Measurements from ENCODE around the gene SNX8. TPM values are rescaled to one million over a fixed set of nuclear protein-coding genes. Genes with fewer than 3 reads are reported as not detected.

The SNX8 gene
- total and polyA plus RNA-seq, 2 donors (not counting 3 experiments of a cell fraction or from before 2014, with no cell fraction given): 24.5 to 50.3 TPM

- CTCF ChIA-PET: interaction anchor here (1.9 kb wide), 1 partner anchor 111 kb away, joined by 6 read pairs; no protein-coding TSS in a partner anchor
- Histone ChIP-seq H3K79me2 (ENCODE audit: control insufficient read depth, insufficient read depth, low read length) (peaks cover 71% of the 10 kb centered on the region), H3K27me3 (ENCODE audit: control insufficient read depth in 2 of 2, insufficient read depth in 2 of 2, low read length in 2 of 2) (no peaks in the 10 kb centered on the region), H3K27ac (ENCODE audit: insufficient read depth, low read depth, low read length) (no peak overlapping the region), H3K36me3 (ENCODE audit: control insufficient read depth in 2 of 2, extremely low read depth in 1 of 2, insufficient read depth in 2 of 2, low read length in 2 of 2) (peaks cover 11 to 12% of the 10 kb centered on the region in 2 experiments), H3K9me1 (replicated peaks; ENCODE audit: control insufficient read depth, extremely low read depth, insufficient read depth, low read length) (no peaks in the 10 kb centered on the region), H3K4me1 (ENCODE audit: control insufficient read depth, extremely low read depth, insufficient read depth, low read length) (peaks cover 11% of the 10 kb centered on the region), H3K9ac (replicated peaks; ENCODE audit: extremely low read depth, insufficient read depth, low read length) (no peak overlapping the region), H2AFZ (ENCODE audit: low read depth, low read length) (no peak overlapping the region), H4K20me1 (replicated peaks; ENCODE audit: control insufficient read depth, extremely low read depth, insufficient read depth, low read length) (no peaks in the 10 kb centered on the region), H3K9me3 (replicated peaks; ENCODE audit: control insufficient read depth, insufficient read depth, low read length) (no peaks in the 10 kb centered on the region), H3K4me3 (replicated peaks in 1 of 3; ENCODE audit: insufficient read depth in 1 of 3, low read depth in 1 of 3, low read length in 3 of 3) (no peak overlapping the region), H3K4me2 (ENCODE audit: insufficient read depth, low read length) (no peak overlapping the region)
- no peak for TF ChIP-seq CTCF (IDR thresholded peaks at IDR 0.05; ENCODE audit: extremely low read depth in 1 of 2, insufficient read depth in 1 of 2, low read depth in 1 of 2, low read length in 2 of 2)
- TF ChIP-seq JUN (IDR thresholded peaks at IDR 0.05; ENCODE audit: borderline replicate concordance, insufficient read depth, insufficient read length, low read depth): no peak
- no peak for TF ChIP-seq POLR2A (IDR thresholded peaks at IDR 0.05; ENCODE audit: low read depth, low read length)
- no TSS peak for BruUV-seq (replicated peaks)
- FAIRE-seq: no peak
- no peak for DNase-seq (ENCODE audit: low read depth, low spot score)
- dilution Hi-C loops (cut with MboI; ENCODE audit: extremely low pct_ligation_motif_present, low sequenced_read_pairs): no loop called here
- POLR2A ChIA-PET: no interaction called here
- intact Hi-C loops (cut with micrococcal nuclease): no loop called here
These were observed 44.8 kb upstream of the SNX8 start for GRCh38 chr7:2358968-2359527.

- Histone ChIP-seq H3K9ac (replicated peaks; ENCODE audit: extremely low read depth, insufficient read depth, low read length) (peak overlapping the region; percentile 20), H4K20me1 (replicated peaks; ENCODE audit: control insufficient read depth, extremely low read depth, insufficient read depth, low read length) (no peaks in the 10 kb centered on the region), H3K36me3 (ENCODE audit: control insufficient read depth in 2 of 2, extremely low read depth in 1 of 2, insufficient read depth in 2 of 2, low read length in 2 of 2) (peaks cover 4 to 6% of the 10 kb centered on the region in 2 experiments), H3K4me1 (ENCODE audit: control insufficient read depth, extremely low read depth, insufficient read depth, low read length) (peaks cover 13% of the 10 kb centered on the region), H3K4me2 (ENCODE audit: insufficient read depth, low read length) (no peak overlapping the region), H3K9me1 (replicated peaks; ENCODE audit: control insufficient read depth, extremely low read depth, insufficient read depth, low read length) (no peaks in the 10 kb centered on the region), H3K4me3 (replicated peaks in 1 of 3; ENCODE audit: insufficient read depth in 1 of 3, low read depth in 1 of 3, low read length in 3 of 3) (no peak overlapping the region), H3K27ac (ENCODE audit: insufficient read depth, low read depth, low read length) (no peak overlapping the region), H3K27me3 (ENCODE audit: control insufficient read depth in 2 of 2, insufficient read depth in 2 of 2, low read length in 2 of 2) (no peaks in the 10 kb centered on the region), H3K79me2 (ENCODE audit: control insufficient read depth, insufficient read depth, low read length) (peaks cover 68% of the 10 kb centered on the region), H3K9me3 (replicated peaks; ENCODE audit: control insufficient read depth, insufficient read depth, low read length) (no peaks in the 10 kb centered on the region), H2AFZ (ENCODE audit: low read depth, low read length) (no peak overlapping the region)
- CTCF ChIA-PET: interaction anchor here (1.3 kb wide), 2 partner anchors 14 to 111 kb away, joined by 3 to 4 read pairs; no protein-coding TSS in a partner anchor
- FAIRE-seq (no peak), DNase-seq (ENCODE audit: low read depth, low spot score) (no peak)
- intact Hi-C loops (cut with micrococcal nuclease): no loop called here
- no peak for TF ChIP-seq CTCF (IDR thresholded peaks at IDR 0.05; ENCODE audit: extremely low read depth in 1 of 2, insufficient read depth in 1 of 2, low read depth in 1 of 2, low read length in 2 of 2)
- TF ChIP-seq JUN (IDR thresholded peaks at IDR 0.05; ENCODE audit: borderline replicate concordance, insufficient read depth, insufficient read length, low read depth): no peak
- no peak for TF ChIP-seq MAX (IDR thresholded peaks at IDR 0.05; ENCODE audit: insufficient read depth, insufficient read length)
- TF ChIP-seq POLR2AphosphoS5 (IDR thresholded peaks at IDR 0.05; ENCODE audit: insufficient read depth, low read depth, low read length): no peak
- TF ChIP-seq GATA2 (IDR thresholded peaks at IDR 0.05; ENCODE audit: insufficient read depth, insufficient read length, low read depth, low read length): no peak
- TF ChIP-seq MYC (IDR thresholded peaks at IDR 0.05; ENCODE audit: low read depth, low read length): no peak
- no peak for TF ChIP-seq EZH2 (IDR thresholded peaks at IDR 0.05; ENCODE audit: borderline replicate concordance, low read depth, low read length, severe bottlenecking)
- no peak for TF ChIP-seq FOS (IDR thresholded peaks at IDR 0.05; ENCODE audit: borderline replicate concordance, insufficient read depth, low read length)
- no peak for TF ChIP-seq POLR2A (IDR thresholded peaks at IDR 0.05; ENCODE audit: low read depth, low read length)
- no TSS peak for BruUV-seq (replicated peaks)
- dilution Hi-C loops (cut with MboI; ENCODE audit: extremely low pct_ligation_motif_present, low sequenced_read_pairs): no loop called here
- POLR2A ChIA-PET: no interaction called here
These were observed 43.3 kb upstream of the SNX8 start for GRCh38 chr7:2357571-2357970.

Measured in endothelial cell of umbilical vein (primary cell).